D721Med (cell line): Measurements from ENCODE around the gene ADGRE1.
"Not testable (repeated sequence)": the region's sequence is repeated elsewhere in the genome, so short reads cannot be mapped to it uniquely, and the experiment has no call there.

Experiments used
- DNase-seq: peaks from one replicate; pipeline ENCODE4 v3.0.0; 2011; ENCODE audit warnings: low spot score; ENCODE audit not compliant: insufficient read length
- FAIRE-seq: peaks from 2 replicates; lab custom pipeline; 2011; peaks lifted over from hg19 to GRCh38; lab: Jason Lieb, UNC
- CTCF ChIP-seq: IDR thresholded peaks from 2 replicates; pipeline ENCODE4 v1.5.1; 2012; ENCODE audit warnings: mild to moderate bottlenecking, control low read depth; ENCODE audit not compliant: insufficient read depth; ENCODE audit errors: missing control alignments

The ADGRE1 gene

DNA sequence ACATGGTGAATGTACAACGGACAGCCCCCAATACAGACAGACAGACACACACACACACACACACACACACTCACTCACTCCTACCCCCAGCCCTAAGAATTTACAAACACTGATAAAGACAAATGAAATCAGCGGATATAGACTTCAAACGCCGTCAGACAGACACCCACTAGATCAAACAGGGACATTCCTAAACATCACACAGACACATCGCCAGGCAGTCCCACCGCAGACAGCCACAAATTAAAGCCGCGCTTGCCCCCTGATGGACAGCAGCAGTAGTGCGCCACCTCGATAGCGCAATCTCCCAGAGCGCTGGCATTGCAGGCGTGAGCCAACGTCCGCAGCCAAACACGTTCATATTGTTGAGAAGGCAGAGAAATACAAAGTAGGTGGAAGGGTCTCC lies 24.7 kb upstream of the ADGRE1 start:
- TF ChIP-seq CTCF, result peak; percentile 97
- DNase-seq (peak; percentile 30), FAIRE-seq (no peak)

DNA sequence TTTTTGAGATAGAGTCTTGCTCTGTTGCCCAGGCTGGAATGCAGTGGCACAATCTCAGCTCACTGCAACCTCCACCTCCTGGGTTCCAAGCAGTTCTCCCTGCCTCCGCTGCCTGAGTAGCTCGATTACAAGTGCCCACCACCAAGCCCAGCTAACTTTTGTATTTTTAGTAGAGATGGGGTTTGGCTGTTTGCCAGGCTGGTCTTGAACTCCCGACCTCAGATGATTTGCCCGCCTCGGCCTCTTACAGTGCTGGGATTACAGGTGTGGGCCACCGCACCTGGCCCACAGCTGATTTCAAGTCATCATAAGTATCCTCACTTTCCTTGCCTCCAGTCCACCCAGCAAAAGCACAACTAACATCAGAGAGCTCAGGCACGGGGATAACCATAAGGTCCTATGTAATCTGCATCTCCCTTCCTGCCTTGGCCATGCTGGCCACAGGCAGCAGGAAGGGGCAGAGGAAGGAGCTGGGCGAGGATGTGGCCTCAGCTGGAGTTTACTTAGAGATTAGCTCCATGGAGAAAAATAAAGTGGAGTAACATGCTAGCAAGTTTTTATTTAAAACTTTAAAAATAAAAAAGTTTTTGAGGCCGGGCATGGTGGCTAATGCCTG lies 22.9 kb upstream of the ADGRE1 start:
- no peak for TF ChIP-seq CTCF
- FAIRE-seq (no peak), DNase-seq (no peak)

DNA sequence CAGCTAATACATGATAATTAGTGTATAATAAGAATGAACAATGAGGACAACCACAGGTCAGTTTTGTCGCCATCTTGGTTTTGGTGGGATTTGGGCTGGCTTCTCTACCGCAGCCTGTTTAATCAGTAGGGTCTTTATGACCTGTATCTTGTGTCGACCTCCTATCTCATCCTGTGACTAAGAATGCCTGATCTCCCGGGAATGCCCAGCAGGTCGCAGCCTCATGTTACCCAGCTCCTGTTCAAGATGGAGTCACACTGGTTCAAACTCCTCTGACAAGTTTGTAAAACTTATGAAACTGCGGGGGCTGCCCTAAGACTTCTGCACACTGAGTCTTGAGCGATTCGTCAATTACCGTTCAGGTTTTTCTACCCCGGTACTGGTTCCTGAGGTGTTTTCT lies 21.5 kb upstream of the ADGRE1 start:
- TF ChIP-seq CTCF, result no peak
- FAIRE-seq (no peak), DNase-seq (no peak)

DNA sequence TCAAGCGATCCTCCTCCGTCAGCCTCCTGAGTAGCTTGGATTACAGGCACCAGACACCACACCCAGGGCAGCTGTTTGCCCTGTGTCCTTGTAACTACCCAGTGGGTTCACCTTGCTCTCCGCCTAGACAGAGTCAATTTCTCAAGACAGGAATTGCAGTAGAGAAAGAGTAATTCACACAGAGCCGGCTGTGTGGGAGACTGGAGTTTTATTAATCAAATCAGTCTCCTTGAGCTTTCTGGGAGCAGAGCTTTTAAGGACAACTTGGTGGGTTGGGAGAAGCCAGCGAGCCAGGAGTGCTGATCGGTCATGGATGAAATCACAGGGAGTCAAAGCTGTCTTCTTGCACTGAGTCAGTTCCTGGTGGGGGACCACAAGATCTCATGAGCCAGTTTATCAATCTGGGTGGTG lies 20.6 kb upstream of the ADGRE1 start:
- FAIRE-seq (no peak), DNase-seq (no peak)
- no peak for TF ChIP-seq CTCF

GRCh38 chr19:6868351-6868750 lies 19.0 kb upstream of the ADGRE1 start:
- FAIRE-seq (no peak), DNase-seq (no peak)
- no peak for TF ChIP-seq CTCF

GRCh38 chr19:6869151-6869882 lies 18.1 kb upstream of the ADGRE1 start:
- DNase-seq, FAIRE-seq: not testable (repeated sequence)

- FAIRE-seq, result no peak
- DNase-seq, result no peak
- TF ChIP-seq CTCF, result no peak
Measured at GRCh38 chr19:6873708-6874431, 13.5 kb upstream of the ADGRE1 start.
